Smooth muscle cell (in vitro differentiated cells): ENCODE results near the gene MAST4. TPM values are rescaled to one million over a fixed set of nuclear protein-coding genes. Genes with fewer than 3 reads are reported as not detected.

Source experiments
- DNase-seq: peaks from one replicate; lab custom pipeline; 2025; ENCODE audit not compliant: unreplicated experiment; lab: John Stamatoyannopoulos, UW
- H2AFZ ChIP-seq: fragments of 200-600 bp; sonication (generic); 2 replicates; pipeline ENCODE4 v1.6.0; 2016; ENCODE audit warnings: antibody characterized with exemption, low read depth, mild to moderate bottlenecking
- H3F3A ChIP-seq: fragments of 200-600 bp; sonication (generic); 2 replicates; pipeline ENCODE4 v1.6.0; 2017; ENCODE audit warnings: antibody characterized with exemption, low read depth
- H3K27ac ChIP-seq: fragments of 200-600 bp; sonication (generic); 2 replicates; pipeline ENCODE4 v1.5.1; 2016; ENCODE audit warnings: low read depth, mild to moderate bottlenecking
- H3K27me3 ChIP-seq: fragments of 200-600 bp; sonication (generic); 2 replicates; pipeline ENCODE4 v1.6.1; 2016; ENCODE audit warnings: low read depth, mild to moderate bottlenecking
- H3K36me3 ChIP-seq: fragments of 200-600 bp; sonication (generic); 2 replicates; pipeline ENCODE4 v1.5.1; 2016; ENCODE audit warnings: low read depth
- H3K4me1 ChIP-seq: fragments of 200-600 bp; sonication (generic); 2 replicates; pipeline ENCODE4 v1.5.1; 2016; ENCODE audit warnings: low read depth
- H3K4me2 ChIP-seq: fragments of 200-600 bp; sonication (generic); 2 replicates; pipeline ENCODE4 v1.6.0; 2016; ENCODE audit warnings: mild to moderate bottlenecking
- H3K4me3 ChIP-seq: fragments of 200-600 bp; sonication (generic); 2 replicates; pipeline ENCODE4 v1.5.1; 2016; ENCODE audit warnings: mild to moderate bottlenecking
- H3K79me2 ChIP-seq: fragments of 200-600 bp; sonication (generic); 2 replicates; pipeline ENCODE4 v1.6.0; 2016; ENCODE audit warnings: low read depth, mild to moderate bottlenecking
- H3K9ac ChIP-seq: fragments of 200-600 bp; sonication (generic); 2 replicates; pipeline ENCODE4 v1.6.0; 2016; ENCODE audit warnings: low read depth
- H3K9me3 ChIP-seq: fragments of 200-600 bp; sonication (generic); replicated peaks from 2 replicates; pipeline ENCODE4 v1.5.1; 2016; ENCODE audit warnings: low read depth
- H4K20me1 ChIP-seq: fragments of 200-600 bp; sonication (generic); 2 replicates; pipeline ENCODE4 v1.6.0; 2016; ENCODE audit warnings: low read depth
- CTCF ChIP-seq: fragments of 200-600 bp; sonication (generic); IDR thresholded peaks from 2 replicates; pipeline ENCODE4 v1.5.1; 2017; ENCODE audit warnings: borderline replicate concordance, mild to moderate bottlenecking, antibody characterized with exemption; ENCODE audit not compliant: insufficient read depth, poor library complexity, severe bottlenecking
- WGBS: methylation state at CpG from one replicate; pipeline ENCODE4 v1.1.7; 2016; ENCODE audit warnings: low lambda C conversion rate; 5-methylcytosine and 5-hydroxymethylcytosine counted together
- polyA plus RNA-seq: library from polyadenylated mRNA; unstranded; fragments of >200 nt; fragmentation: Nextera tagmentation; extraction: Ambion mirVana; gene quantifications from 2 replicates; pipeline ENCODE4 v1.2.1, GENCODE V29; 2016
- total RNA-seq: library from RNA; depleted of rRNA; stranded (reverse); fragments of >200 nt; gene quantifications from 2 replicates; pipeline ENCODE4 v1.2.3, GENCODE V29; 2014

The MAST4 gene
- total and polyA plus RNA-seq, 2 experiments from 2014 or later: 6.3 to 24.0 TPM

- Histone ChIP-seq H3F3A (no peaks in the 10 kb centered on the region), H2AFZ (no peak overlapping the region), H3K4me1 (no peaks in the 10 kb centered on the region), H3K27me3 (peaks cover 31% of the 10 kb centered on the region), H3K4me2 (no peak overlapping the region), H3K79me2 (no peaks in the 10 kb centered on the region), H3K4me3 (no peak overlapping the region), H3K36me3 (no peaks in the 10 kb centered on the region), H3K9ac (no peak overlapping the region), H3K27ac (no peak overlapping the region), H3K9me3 (no peaks in the 10 kb centered on the region), H4K20me1 (no peaks in the 10 kb centered on the region)
- DNase-seq: no peak
- TF ChIP-seq CTCF: no peak
Measured at GRCh38 chr5:66585291-66585690, 10.9 kb upstream of the MAST4 start.

- H3K4me3 ChIP-seq: no peak overlapping the region
- WGBS: 85% methylated on average over 4 of the region's 4 CpGs
- H3K79me2 ChIP-seq: no peaks in the 10 kb centered on the region
- no peaks in the 10 kb centered on the region for H3K9me3 ChIP-seq
- no peaks in the 10 kb centered on the region for H3K36me3 ChIP-seq
- H3K4me1 ChIP-seq: no peaks in the 10 kb centered on the region
- H3K27ac ChIP-seq: no peak overlapping the region
- no peak overlapping the region for H3K4me2 ChIP-seq
- TF ChIP-seq CTCF: no peak
- H3K9ac ChIP-seq: no peak overlapping the region
- no peak overlapping the region for H2AFZ ChIP-seq
- no peaks in the 10 kb centered on the region for H3F3A ChIP-seq
- DNase-seq: no peak
- no peaks in the 10 kb centered on the region for H4K20me1 ChIP-seq
- peaks cover 56% of the 10 kb centered on the region for H3K27me3 ChIP-seq
Measured at GRCh38 chr5:66587771-66588170, 8.4 kb upstream of the MAST4 start.

- no peaks in the 10 kb centered on the region for H4K20me1 ChIP-seq
- H3K4me1 ChIP-seq: no peaks in the 10 kb centered on the region
- H3F3A ChIP-seq: no peaks in the 10 kb centered on the region
- H3K4me2 ChIP-seq: peak overlapping the region; percentile 98
- no peaks in the 10 kb centered on the region for H3K9me3 ChIP-seq
- H3K4me3 ChIP-seq: peak overlapping the region; percentile 89
- no peak for TF ChIP-seq CTCF
- H3K79me2 ChIP-seq: no peaks in the 10 kb centered on the region
- under 1% methylated on average over 55 of the region's 56 CpGs for WGBS
- H3K36me3 ChIP-seq: no peaks in the 10 kb centered on the region
- H3K27ac ChIP-seq: no peak overlapping the region
- DNase-seq: peak; percentile 39
- H3K9ac ChIP-seq: no peak overlapping the region
- H2AFZ ChIP-seq: peak overlapping the region; percentile 96
- peaks cover 82% of the 10 kb centered on the region for H3K27me3 ChIP-seq
Measured at GRCh38 chr5:66596636-66597182, 516 bp downstream of the MAST4 start.

GRCh38 chr5:66597183-66597757 lies 1.1 kb downstream of the MAST4 start:
- Histone ChIP-seq H3K4me3 (peak overlapping the region; percentile 89), H2AFZ (peak overlapping the region; percentile 94), H3K27me3 (peaks cover 78% of the 10 kb centered on the region), H3K4me2 (peak overlapping the region; percentile 98), H3K4me1 (no peaks in the 10 kb centered on the region), H3K36me3 (no peaks in the 10 kb centered on the region), H3K9ac (no peak overlapping the region), H3K79me2 (no peaks in the 10 kb centered on the region), H4K20me1 (no peaks in the 10 kb centered on the region), H3F3A (no peaks in the 10 kb centered on the region), H3K9me3 (no peaks in the 10 kb centered on the region), H3K27ac (no peak overlapping the region)
- TF ChIP-seq CTCF: no peak
- peak; percentile 11 for DNase-seq
- WGBS: under 1% methylated on average over 35 of the region's 35 CpGs
